Transverse colon (tissue), 4 donors: ENCODE data around the gene FOXP1. TPM values are rescaled to one million over a fixed set of nuclear protein-coding genes. Genes with fewer than 3 reads are reported as not detected.

ENCODE experiments used
- DNase-seq: peaks from one replicate; pipeline ENCODE4 v3.0.0-alpha.2; 2019
- H3K27ac ChIP-seq, 4 donors: fragments of 200-600 bp; sonication (generic); 2 replicates each; pipeline ENCODE4 v1.5.1; 2016 to 2018; ENCODE audit warnings: inconsistent platforms in 4 of 4
- H3K27me3 ChIP-seq: fragments of 200-600 bp; sonication (generic); 2 replicates; pipeline ENCODE4 v1.5.1; 2017; ENCODE audit warnings: inconsistent platforms
- H3K36me3 ChIP-seq, 4 donors: fragments of 200-600 bp; sonication (generic); 2 replicates each; pipeline ENCODE4 v1.5.1; 2017 to 2019; ENCODE audit warnings: inconsistent platforms in 4 of 4
- H3K4me1 ChIP-seq, 4 donors: fragments of 200-600 bp; sonication (generic); 2 replicates each; pipeline ENCODE4 v1.5.1; 2017 to 2020; ENCODE audit warnings: inconsistent platforms in 4 of 4
- H3K4me3 ChIP-seq, 4 donors: fragments of 200-600 bp; sonication (generic); 1 replicate in 1 of 4; 2 replicates in 3 of 4; pipeline versions ENCODE4 v1.5.1 to v1.6.1; 2017 to 2019; ENCODE audit warnings: inconsistent platforms in 4 of 4
- H3K9me3 ChIP-seq, 2 donors: fragments of 200-600 bp; sonication (generic); 2 replicates each; pipeline ENCODE4 v1.5.1; 2017 to 2019; ENCODE audit warnings: inconsistent platforms in 2 of 2
- EP300 ChIP-seq: sonication (generic); formaldehyde crosslinking; IDR thresholded peaks from one replicate; pipeline ENCODE4 v1.6.1; 2017; ENCODE audit warnings: antibody characterized with exemption, low read depth
- POLR2A ChIP-seq: fragments of 450-650 bp; IDR thresholded peaks from one replicate; pipeline ENCODE4 v1.6.1; 2016; ENCODE audit warnings: antibody characterized with exemption, mild to moderate bottlenecking, moderate library complexity
- POLR2AphosphoS5 ChIP-seq, 3 donors: sonication (generic); formaldehyde crosslinking; IDR thresholded peaks; one replicate each; pipeline ENCODE4 v1.6.1; 2016; ENCODE audit warnings: antibody characterized with exemption in 3 of 3
- WGBS, 2 donors: methylation state at CpG; one replicate each; pipeline ENCODE4 v1.1.5; 2018; ENCODE audit warnings: low coverage in 1 of 2; 5-methylcytosine and 5-hydroxymethylcytosine counted together
- in situ Hi-C, 4 donors: fragments of 200-750 bp; cut with MboI; loops; one replicate each; pipeline versions ENCODE4 v1.15.0 to v1.15.1; 2017; ENCODE audit warnings: low sequenced_read_pairs in 3 of 4, low pct_ligation_motif_present in 1 of 4, low pct_unique_long_range_greater_than_20kb in 1 of 4
- intact Hi-C: fragments of 100-400 bp; cut with DNase I; formaldehyde crosslinking; loops from one replicate; pipeline ENCODE4 v1.15.1; 2023; ENCODE audit warnings: low total_unique reads
- total RNA-seq, 4 donors: library from RNA; depleted of rRNA; stranded (reverse); fragments of >200 nt; gene quantifications; one replicate each; pipeline ENCODE4 v1.1.0, GENCODE V29; 2016
- TF ChIP-seq, protein P1 (sequence below), 5 experiments: fragments of 200-600 bp in 3 of 5; fragments of 450-650 bp in 2 of 5; sonication (generic) in 3 of 5; IDR thresholded peaks; 1 replicate in 2 of 5; 2 replicates in 3 of 5; pipeline ENCODE4 v1.5.1; 2016 to 2017; ENCODE audit warnings: antibody characterized with exemption in 5 of 5, inconsistent platforms in 3 of 5, mild to moderate bottlenecking in 2 of 5, moderate library complexity in 1 of 5

The FOXP1 gene
- total RNA-seq, 4 donors from 2014 or later = 102 to 260 (median 150) TPM

DNA sequence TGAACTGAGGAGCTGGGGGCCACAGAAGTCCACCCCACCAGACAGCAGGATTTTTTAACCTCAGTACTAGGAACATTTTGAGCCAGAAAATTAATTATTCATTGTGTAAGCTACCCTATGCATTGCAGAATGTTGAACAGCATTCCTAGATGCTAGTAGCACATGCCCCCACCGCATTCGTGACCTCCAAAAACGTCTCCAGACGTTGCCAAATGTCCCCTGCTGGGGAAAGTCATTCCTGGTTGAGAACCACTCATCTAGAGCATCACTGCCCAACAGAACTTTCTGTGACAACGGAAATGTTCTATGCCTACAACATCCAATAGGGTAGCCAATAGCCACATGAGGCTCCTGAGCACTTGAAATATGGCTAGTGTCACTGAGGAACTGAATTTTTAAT lies 333.5 kb downstream of the FOXP1 start:
- no peak for DNase-seq
- H3K9me3 ChIP-seq = no peaks in the 10 kb centered on the region
- no peaks in the 10 kb centered on the region for H3K36me3 ChIP-seq
- H3K27me3 ChIP-seq = no peaks in the 10 kb centered on the region
- H3K27ac ChIP-seq = no peak overlapping the region
- H3K4me3 ChIP-seq = no peak overlapping the region
- 87 to 93% methylated on average over 5 of the region's 5 CpGs for WGBS, 2 donors
- intact Hi-C loops (no loop called here), in situ Hi-C loops (no loop called here)
- no peak for TF ChIP-seq EP300
- H3K4me1 ChIP-seq = peaks cover 6 to 20% (median 13%) of the 10 kb centered on the region in 4 donors

DNA sequence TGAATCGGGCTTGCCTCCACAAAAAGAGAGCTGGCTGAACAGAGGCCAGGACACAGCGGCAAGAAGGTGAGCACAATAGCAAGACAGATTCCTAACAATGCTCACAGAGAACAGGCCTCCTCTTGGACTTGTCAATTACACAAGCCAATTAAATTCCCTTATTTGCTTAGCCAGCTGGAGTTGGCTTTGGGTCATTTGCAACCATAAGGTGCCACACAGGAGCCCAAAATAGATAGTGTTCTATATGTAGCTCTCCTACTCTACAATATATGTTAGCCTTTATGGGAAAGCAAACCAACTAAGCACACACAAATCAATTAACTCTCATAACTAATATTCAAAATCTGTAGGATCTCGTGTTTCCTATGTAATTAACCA lies 335.6 kb downstream of the FOXP1 start:
- Histone ChIP-seq H3K36me3 (no peaks in the 10 kb centered on the region), H3K9me3 (no peaks in the 10 kb centered on the region), H3K4me3 (no peak overlapping the region), H3K4me1 (peaks cover 0 to 10% (median 7%) of the 10 kb centered on the region in 4 donors), H3K27me3 (no peaks in the 10 kb centered on the region), H3K27ac (peak overlapping the region in 3 of 4 donors; percentile 9 to 52 (median 49))
- in situ Hi-C loops = no loop called here
- 86 to 96% methylated on average over 1 to 3 of the region's 3 CpGs for WGBS, 2 donors
- no peak for DNase-seq
- intact Hi-C loops = loop anchor here (5.0 to 10.0 kb wide), 2 partner anchors 113 to 181 kb away; no protein-coding TSS in a partner anchor
- TF ChIP-seq EP300 = no peak
- TF ChIP-seq, protein P1, sequence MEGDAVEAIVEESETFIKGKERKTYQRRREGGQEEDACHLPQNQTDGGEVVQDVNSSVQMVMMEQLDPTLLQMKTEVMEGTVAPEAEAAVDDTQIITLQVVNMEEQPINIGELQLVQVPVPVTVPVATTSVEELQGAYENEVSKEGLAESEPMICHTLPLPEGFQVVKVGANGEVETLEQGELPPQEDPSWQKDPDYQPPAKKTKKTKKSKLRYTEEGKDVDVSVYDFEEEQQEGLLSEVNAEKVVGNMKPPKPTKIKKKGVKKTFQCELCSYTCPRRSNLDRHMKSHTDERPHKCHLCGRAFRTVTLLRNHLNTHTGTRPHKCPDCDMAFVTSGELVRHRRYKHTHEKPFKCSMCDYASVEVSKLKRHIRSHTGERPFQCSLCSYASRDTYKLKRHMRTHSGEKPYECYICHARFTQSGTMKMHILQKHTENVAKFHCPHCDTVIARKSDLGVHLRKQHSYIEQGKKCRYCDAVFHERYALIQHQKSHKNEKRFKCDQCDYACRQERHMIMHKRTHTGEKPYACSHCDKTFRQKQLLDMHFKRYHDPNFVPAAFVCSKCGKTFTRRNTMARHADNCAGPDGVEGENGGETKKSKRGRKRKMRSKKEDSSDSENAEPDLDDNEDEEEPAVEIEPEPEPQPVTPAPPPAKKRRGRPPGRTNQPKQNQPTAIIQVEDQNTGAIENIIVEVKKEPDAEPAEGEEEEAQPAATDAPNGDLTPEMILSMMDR (IDR thresholded peaks at IDR 0.05) = no peak
- TF ChIP-seq POLR2A = no peak
- TF ChIP-seq POLR2AphosphoS5 (IDR thresholded peaks at IDR 0.05) = no peak

DNA sequence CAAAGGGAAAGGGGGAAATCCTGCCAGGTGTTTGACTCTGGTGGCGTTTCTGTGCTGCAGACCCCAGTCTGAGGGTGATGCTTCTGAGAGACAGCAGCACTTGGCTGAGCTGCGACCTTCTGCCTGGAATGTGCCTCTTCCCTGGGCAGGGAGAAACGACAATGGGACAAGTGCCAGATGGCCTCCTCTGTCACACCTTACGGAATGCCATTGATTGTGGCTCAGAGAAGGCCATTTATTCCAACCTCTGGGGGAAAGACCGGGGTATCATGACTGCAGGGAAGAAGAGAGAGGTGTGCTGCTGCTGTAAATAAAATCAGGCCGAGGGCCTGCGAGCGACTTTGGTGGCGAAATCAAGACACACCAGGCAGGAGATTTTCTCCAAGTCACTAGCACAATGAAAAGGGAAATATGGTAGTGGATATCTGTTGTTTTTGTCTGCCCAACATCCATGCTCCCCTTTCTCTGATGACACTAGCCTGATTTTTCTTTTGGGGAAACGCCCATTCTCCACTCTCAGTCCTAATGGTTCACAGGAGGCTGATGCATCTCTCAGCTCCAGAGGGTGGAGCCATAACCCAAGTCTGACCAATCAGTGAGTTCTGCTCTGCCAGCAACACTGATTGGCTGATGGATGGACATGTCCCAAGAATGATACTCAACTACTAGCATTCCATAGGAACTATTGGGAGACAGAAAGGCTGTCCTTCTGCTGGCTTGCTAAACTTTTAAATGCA lies 336.1 kb downstream of the FOXP1 start:
- TF ChIP-seq EP300 (no peak), POLR2AphosphoS5 (IDR thresholded peaks at IDR 0.05) (no peak)
- TF ChIP-seq, protein P1 (IDR thresholded peaks at IDR 0.05) = no peak

DNA sequence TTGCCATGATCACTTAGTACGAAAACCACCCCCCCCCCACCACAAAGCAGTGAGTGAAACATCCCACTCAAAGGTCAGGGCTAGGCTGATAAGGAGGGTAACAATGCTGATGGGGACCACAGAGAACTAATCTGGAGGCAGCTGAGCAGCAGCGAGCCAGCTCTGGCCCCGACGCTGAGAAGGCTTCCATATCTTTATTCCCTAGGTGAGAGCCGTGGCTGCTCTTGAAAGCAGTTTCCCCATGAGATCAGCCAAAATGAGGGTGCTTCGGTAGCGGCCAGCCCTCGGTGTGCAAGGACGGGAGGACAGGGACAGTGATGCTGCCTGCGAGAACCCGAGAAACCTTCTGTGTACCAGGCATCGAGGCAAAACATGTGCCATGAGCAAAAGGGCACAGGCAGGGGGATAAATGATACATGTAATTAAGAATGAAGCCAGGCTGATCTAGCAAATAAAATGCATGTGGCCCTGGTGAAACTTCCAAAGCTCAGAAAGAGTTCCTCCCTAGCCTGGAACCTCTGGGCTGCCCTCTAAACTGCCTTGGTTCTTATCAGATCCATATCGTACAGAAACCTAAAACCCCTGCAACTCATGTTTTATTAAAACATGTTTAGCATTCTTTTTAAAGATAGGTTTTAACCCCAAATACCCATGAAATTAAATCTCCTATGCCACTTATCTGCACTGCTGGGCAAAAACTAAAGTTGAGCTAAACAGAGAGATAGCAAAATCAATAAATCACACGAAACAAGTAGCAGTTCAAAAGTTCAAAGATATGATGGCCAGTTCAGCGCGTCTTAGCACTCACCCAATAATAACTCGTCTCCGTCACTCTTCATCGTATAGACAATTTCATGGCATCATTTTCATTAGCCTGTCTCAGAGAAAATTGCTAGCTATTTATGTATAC lies 337.3 kb downstream of the FOXP1 start:
- H3K27me3 ChIP-seq = no peaks in the 10 kb centered on the region
- no peak overlapping the region for H3K4me3 ChIP-seq
- H3K27ac ChIP-seq = peak overlapping the region; percentile 55 to 76 (median 67)
- 74 to 75% methylated on average over 12 to 15 of the region's 19 CpGs for WGBS, 2 donors
- intact Hi-C loops = loop anchor here (5.0 to 10.0 kb wide), 2 partner anchors 111 to 179 kb away; no protein-coding TSS in a partner anchor
- no peak for DNase-seq
- no peak for TF ChIP-seq POLR2AphosphoS5 (IDR thresholded peaks at IDR 0.05)
- TF ChIP-seq POLR2A = no peak
- TF ChIP-seq EP300 = no peak
- TF ChIP-seq, protein P1 (IDR thresholded peaks at IDR 0.05) = no peak
- H3K4me1 ChIP-seq = peaks cover 0 to 10% (median 7%) of the 10 kb centered on the region in 4 donors
- H3K36me3 ChIP-seq = no peaks in the 10 kb centered on the region
- in situ Hi-C loops = no loop called here
- no peaks in the 10 kb centered on the region for H3K9me3 ChIP-seq

More for the DNA sequence above, 336.1 kb downstream of the FOXP1 start:
- 85 to 94% methylated on average over 3 to 10 of the region's 10 CpGs for WGBS, 2 donors
- no peaks in the 10 kb centered on the region for H3K36me3 ChIP-seq
- H3K4me3 ChIP-seq = no peak overlapping the region
- H3K27ac ChIP-seq = peak overlapping the region in 3 of 4 donors; percentile 12 to 52 (median 41)
- H3K9me3 ChIP-seq = no peaks in the 10 kb centered on the region
- in situ Hi-C loops = no loop called here
- H3K4me1 ChIP-seq = peaks cover 0 to 10% (median 7%) of the 10 kb centered on the region in 4 donors
- intact Hi-C loops = loop anchor here (5.0 to 10.0 kb wide), 2 partner anchors 113 to 180 kb away; no protein-coding TSS in a partner anchor
- H3K27me3 ChIP-seq = no peaks in the 10 kb centered on the region
- no peak for DNase-seq
